H1 (cell line): ENCODE results near the gene GLYR1. TPM values are rescaled to one million over a fixed set of nuclear protein-coding genes. Genes with fewer than 3 reads are reported as not detected.

Experiments
- CTCF ChIA-PET: fragments of 300-600 bp; sonication (Branson Sonifier 250); formaldehyde crosslinking; loops from one replicate; lab custom pipeline; 2021; ENCODE audit not compliant: partially characterized antibody; lab: Charles Lee
- POLR2A ChIA-PET: fragments of 300-600 bp; sonication (Branson Sonifier 250); formaldehyde crosslinking; loops from one replicate; lab custom pipeline; 2021; ENCODE audit warnings: inconsistent platforms; ENCODE audit not compliant: partially characterized antibody; lab: Charles Lee
- DNase-seq, 2 experiments: peaks; one replicate each; pipeline versions ENCODE4 v3.0.0 to v3.0.0-alpha.2; 2010 to 2022; ENCODE audit warnings: low spot score in 2 of 2, low read depth in 1 of 2, mixed read lengths in 1 of 2
- FAIRE-seq: peaks from 2 replicates; lab custom pipeline; 2011; peaks lifted over from hg19 to GRCh38; lab: Jason Lieb, UNC
- H2AFZ ChIP-seq: 2 replicates; pipeline ENCODE4 v1.8.1; 2012; ENCODE audit warnings: low read length, inconsistent platforms
- H2AK5ac ChIP-seq: 2 replicates; pipeline ENCODE4 v1.6.1; 2013; ENCODE audit warnings: low read depth, low read length
- H2BK120ac ChIP-seq: replicated peaks from 2 replicates; pipeline ENCODE3; 2013; ENCODE audit warnings: low read depth, low read length, inconsistent platforms
- H2BK12ac ChIP-seq: 2 replicates; pipeline ENCODE4 v1.6.1; 2013; ENCODE audit warnings: low read depth, low read length
- H2BK15ac ChIP-seq: 2 replicates; pipeline ENCODE4 v1.6.1; 2013; ENCODE audit warnings: low read length
- H2BK20ac ChIP-seq: 2 replicates; pipeline ENCODE4 v1.6.1; 2013; ENCODE audit warnings: low read length
- H2BK5ac ChIP-seq: 2 replicates; pipeline ENCODE4 v1.6.1; 2013; ENCODE audit warnings: low read depth, low read length
- H3K14ac ChIP-seq: 2 replicates; pipeline ENCODE4 v1.6.1; 2013; ENCODE audit warnings: inconsistent platforms; ENCODE audit not compliant: insufficient read length
- H3K18ac ChIP-seq: 2 replicates; pipeline ENCODE4 v1.6.1; 2013; ENCODE audit warnings: low read length; ENCODE audit errors: extremely low read depth
- H3K23ac ChIP-seq: 2 replicates; pipeline ENCODE4 v1.6.1; 2013; ENCODE audit warnings: inconsistent platforms; ENCODE audit not compliant: insufficient read length
- H3K23me2 ChIP-seq: 2 replicates; pipeline ENCODE4 v1.6.1; 2013; ENCODE audit warnings: low read depth, low read length
- H3K27ac ChIP-seq: 2 replicates; pipeline ENCODE4 v1.6.1; 2011; ENCODE audit warnings: low read depth, low read length, inconsistent platforms
- H3K27me3 ChIP-seq, 4 experiments: replicated peaks in 1 of 4; 1 replicate in 1 of 4; 2 replicates in 3 of 4; pipeline versions ENCODE4 v1.6.1 to v1.8.1; 2011 to 2013; ENCODE audit warnings: low read length in 3 of 4, mild to moderate bottlenecking in 3 of 4, inconsistent platforms in 2 of 4, mixed read lengths in 2 of 4, moderate library complexity in 1 of 4; ENCODE audit not compliant: control insufficient read depth in 3 of 4, insufficient read depth in 3 of 4; ENCODE audit errors: extremely low read depth in 1 of 4
- H3K36me3 ChIP-seq, 4 experiments: 2 replicates each; pipeline versions ENCODE4 v1.6.1 to v1.8.1; 2011 to 2013; ENCODE audit warnings: mild to moderate bottlenecking in 4 of 4, low read length in 3 of 4, moderate library complexity in 2 of 4, control low read depth in 1 of 4, inconsistent platforms in 1 of 4; ENCODE audit not compliant: insufficient read depth in 4 of 4, control insufficient read depth in 2 of 4
- H3K4ac ChIP-seq: replicated peaks from 2 replicates; pipeline ENCODE3; 2013; ENCODE audit warnings: low read length, low read depth, mixed read lengths, inconsistent platforms; ENCODE audit not compliant: insufficient read length
- H3K4me1 ChIP-seq, 4 experiments: replicated peaks in 1 of 4; 1 replicate in 1 of 4; 2 replicates in 3 of 4; pipeline versions ENCODE4 v1.6.1 to v1.8.1; 2011 to 2013; ENCODE audit warnings: low read length in 3 of 4, inconsistent platforms in 2 of 4, mixed read lengths in 1 of 4; ENCODE audit not compliant: insufficient read depth in 4 of 4, control insufficient read depth in 3 of 4
- H3K4me2 ChIP-seq, 2 experiments: 2 replicates each; pipeline versions ENCODE4 v1.6.1 to v1.8.1; 2011 to 2013; ENCODE audit warnings: low read depth in 2 of 2, low read length in 2 of 2, control low read depth in 1 of 2, inconsistent platforms in 1 of 2, mild to moderate bottlenecking in 1 of 2; ENCODE audit not compliant: insufficient read depth in 1 of 2
- H3K4me3 ChIP-seq, 4 experiments: fragments of 200-600, 300-600 bp in 1 of 4; sonication (generic), shearing (Covaris generic), sonication (Bioruptor Twin) in 1 of 4; 2 replicates each; pipeline versions ENCODE4 v1.5.1 to v1.8.1; 2011 to 2016; ENCODE audit warnings: low read length in 4 of 4, low read depth in 3 of 4, control low read depth in 2 of 4, inconsistent platforms in 2 of 4, mild to moderate bottlenecking in 2 of 4, mixed read lengths in 1 of 4, moderate library complexity in 1 of 4; ENCODE audit not compliant: insufficient read depth in 2 of 4; ENCODE audit errors: extremely low read depth in 1 of 4
- H3K56ac ChIP-seq: replicated peaks from 2 replicates; pipeline ENCODE3; 2013; ENCODE audit warnings: low read depth, mild to moderate bottlenecking, mixed read lengths, low read length, inconsistent platforms; ENCODE audit not compliant: insufficient read length
- H3K79me1 ChIP-seq: 2 replicates; pipeline ENCODE4 v1.6.1; 2013; ENCODE audit warnings: low read depth, low read length, control low read depth
- H3K79me2 ChIP-seq, 2 experiments: 2 replicates each; pipeline versions ENCODE4 v1.6.1 to v1.8.1; 2012 to 2013; ENCODE audit warnings: low read length in 2 of 2, mild to moderate bottlenecking in 2 of 2, inconsistent platforms in 1 of 2; ENCODE audit not compliant: insufficient read depth in 2 of 2, control insufficient read depth in 1 of 2
- H3K9ac ChIP-seq, 4 experiments: replicated peaks in 1 of 4; 1 replicate in 1 of 4; 2 replicates in 3 of 4; pipeline versions ENCODE4 v1.6.1 to v1.8.1; 2011 to 2013; ENCODE audit warnings: low read depth in 3 of 4, low read length in 3 of 4, control low read depth in 2 of 4, mild to moderate bottlenecking in 2 of 4, moderate library complexity in 2 of 4, inconsistent platforms in 1 of 4; ENCODE audit errors: extremely low read depth in 1 of 4
- H3K9me3 ChIP-seq, 2 experiments: 2 replicates each; pipeline versions ENCODE4 v1.6.1 to v1.8.1; 2012 to 2013; ENCODE audit warnings: mild to moderate bottlenecking in 2 of 2, moderate library complexity in 2 of 2, control low read depth in 1 of 2, inconsistent platforms in 1 of 2, low read depth in 1 of 2, low read length in 1 of 2, mixed read lengths in 1 of 2; ENCODE audit not compliant: insufficient read depth in 2 of 2
- H4K20me1 ChIP-seq, 2 experiments: replicated peaks in 1 of 2; 2 replicates each; pipeline versions ENCODE3 to v1.8.1; 2011 to 2013; ENCODE audit warnings: inconsistent platforms in 2 of 2, low read length in 2 of 2, mild to moderate bottlenecking in 1 of 2; ENCODE audit not compliant: insufficient read depth in 2 of 2, control insufficient read depth in 1 of 2
- H4K5ac ChIP-seq: 2 replicates; pipeline ENCODE4 v1.6.1; 2013; ENCODE audit warnings: low read length, low read depth, mixed read lengths, inconsistent platforms; ENCODE audit not compliant: insufficient read length
- H4K8ac ChIP-seq: 2 replicates; pipeline ENCODE4 v1.8.0; 2013; ENCODE audit warnings: mild to moderate bottlenecking, moderate library complexity, low read length, inconsistent platforms; ENCODE audit not compliant: insufficient read depth; ENCODE audit errors: extremely low read depth
- H4K91ac ChIP-seq: replicated peaks from 2 replicates; pipeline ENCODE3; 2013; ENCODE audit warnings: low read length, mixed read lengths, inconsistent platforms; ENCODE audit not compliant: insufficient read length
- BACH1 ChIP-seq: IDR thresholded peaks from 2 replicates; pipeline ENCODE4 v1.6.1; 2012; ENCODE audit warnings: low read length, improper control_type of control experiment
- JUN ChIP-seq: IDR thresholded peaks from 2 replicates; pipeline ENCODE4 v1.6.1; 2011; ENCODE audit warnings: low read depth, mild to moderate bottlenecking, improper control_type of control experiment, low read length
- PHF8 ChIP-seq: fragments of 200-600 bp; sonication (generic); conservative IDR thresholded peaks from 2 replicates; pipeline ENCODE4 v1.7.1; 2012; ENCODE audit warnings: low read depth, mild to moderate bottlenecking, inconsistent platforms, low read length, moderate library complexity
- RBBP5 ChIP-seq: IDR thresholded peaks from 2 replicates; pipeline ENCODE4 v1.7.1; 2012; ENCODE audit warnings: low read depth, mild to moderate bottlenecking, inconsistent platforms, low read length, moderate library complexity, borderline replicate concordance
- SUZ12 ChIP-seq: fragments of 200-600 bp; sonication (generic); IDR thresholded peaks from 2 replicates; pipeline ENCODE4 v1.6.1; 2012; ENCODE audit warnings: mild to moderate bottlenecking, inconsistent platforms, low read length, moderate library complexity, mixed read lengths
- TAF1 ChIP-seq: IDR thresholded peaks from 2 replicates; pipeline ENCODE4 v1.6.1; 2011; ENCODE audit warnings: mild to moderate bottlenecking, low read depth, low read length
- TAF7 ChIP-seq: optimal IDR thresholded peaks from 2 replicates; pipeline ENCODE3; 2011; ENCODE audit warnings: low read depth, mild to moderate bottlenecking, inconsistent platforms, low read length, moderate library complexity, borderline replicate concordance
- ZNF274 ChIP-seq: IDR thresholded peaks from 2 replicates; pipeline ENCODE4 v1.7.0; 2012; ENCODE audit warnings: low read length, borderline replicate concordance; ENCODE audit errors: extremely low read depth
- WGBS, 2 experiments: shearing (Covaris generic) in 1 of 2; methylation state at CpG; one replicate each; pipeline versions ENCODE4 v1.1.6 to v1.1.7; 2013 to 2015; ENCODE audit warnings: low lambda C conversion rate in 2 of 2, mixed read lengths in 2 of 2, inconsistent platforms in 1 of 2, low coverage in 1 of 2, missing lambda C conversion rate in 1 of 2; ENCODE audit not compliant: insufficient replicate concordance in 2 of 2, insufficient coverage in 1 of 2, insufficient read length in 1 of 2; ENCODE audit errors: extremely low coverage in 1 of 2, missing lambda C conversion rate in 1 of 2; 5-methylcytosine and 5-hydroxymethylcytosine counted together
- polyA plus RNA-seq, 7 experiments: library from polyadenylated mRNA; depleted of rRNA in 3 of 7; stranded (reverse) in 5 of 7; unstranded in 2 of 7; fragments of >200 nt in 5 of 7; fragments of 200-250 nt in 2 of 7; gene quantifications; 1 replicate in 5 of 7; 2 replicates in 1 of 7; 4 replicates in 1 of 7; pipeline versions ENCODE4 v1.2.1 to v1.2.3, GENCODE V29; 2011 to 2013; ENCODE audit warnings: missing spikeins in 2 of 7, mixed read lengths in 2 of 7
- total RNA-seq: library from RNA; stranded (reverse); fragmentation: NEBNext Ultra II Directional; extraction: Animal tissue kit (Norgen Biotek cat#: 25700); gene quantifications from 2 replicates; pipeline ENCODE4 v1.2.1, GENCODE V29; 2021
- TF ChIP-seq, protein P1 (sequence below): IDR thresholded peaks from 2 replicates; pipeline ENCODE4 v1.6.1; 2012; ENCODE audit warnings: inconsistent platforms

GLYR1 gene
- total and polyA plus RNA-seq, 2 of the 8 experiments (the other 6 are each of a cell fraction or from before 2014, with no cell fraction given), result 50.2 to 115 TPM

DNA sequence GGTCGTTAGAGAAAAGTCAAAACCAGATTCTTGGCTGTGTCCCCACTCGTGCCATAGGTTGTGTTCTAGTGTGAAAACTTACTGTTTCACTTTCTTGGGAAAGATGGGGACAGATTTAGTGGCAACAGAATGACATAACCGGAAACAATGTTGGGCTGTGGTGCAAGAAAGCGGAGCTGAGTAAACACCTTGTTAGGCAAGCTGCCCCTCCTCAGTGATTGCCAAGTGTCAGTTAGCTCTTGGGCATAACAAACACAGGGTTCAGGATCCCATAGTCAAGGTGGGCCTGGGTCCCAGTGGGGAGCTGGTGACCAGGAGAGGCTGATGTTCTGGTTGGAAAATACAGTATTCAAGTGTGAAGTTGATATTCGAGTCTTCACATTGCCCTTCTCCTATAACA is 15.6 kb upstream of the GLYR1 start:
- Histone ChIP-seq H3K36me3 (peaks cover 24 to 52% (median 40%) of the 10 kb centered on the region in 4 experiments), H2BK5ac (no peak overlapping the region), H3K27ac (no peak overlapping the region), H4K20me1 (peaks cover 4 to 11% of the 10 kb centered on the region in 2 experiments), H2AFZ (no peak overlapping the region), H3K4me1 (no peaks in the 10 kb centered on the region), H2BK15ac (no peak overlapping the region), H3K23me2 (no peaks in the 10 kb centered on the region), H3K4me3 (no peak overlapping the region), H3K14ac (no peak overlapping the region), H3K9ac (no peak overlapping the region), H3K18ac (no peak overlapping the region), H2BK12ac (no peak overlapping the region), H3K27me3 (no peaks in the 10 kb centered on the region), H3K56ac (no peak overlapping the region), H3K4me2 (no peak overlapping the region), H2AK5ac (no peak overlapping the region), H4K8ac (no peak overlapping the region), H3K79me1 (peaks cover 5% of the 10 kb centered on the region), H2BK20ac (no peak overlapping the region), H3K23ac (no peak overlapping the region), H3K79me2 (peaks cover 0 to 44% of the 10 kb centered on the region in 2 experiments; a peak in 3 of 4 replicates), H3K9me3 (no peaks in the 10 kb centered on the region), H4K5ac (no peak overlapping the region), H3K4ac (no peak overlapping the region), H4K91ac (no peak overlapping the region), H2BK120ac (no peak overlapping the region)
- TF ChIP-seq RBBP5 (no peak), JUN (no peak), TAF1 (no peak), BACH1 (no peak), ZNF274 (no peak), PHF8 (no peak), TAF7 (no peak), SUZ12 (no peak)
- TF ChIP-seq, protein P1, sequence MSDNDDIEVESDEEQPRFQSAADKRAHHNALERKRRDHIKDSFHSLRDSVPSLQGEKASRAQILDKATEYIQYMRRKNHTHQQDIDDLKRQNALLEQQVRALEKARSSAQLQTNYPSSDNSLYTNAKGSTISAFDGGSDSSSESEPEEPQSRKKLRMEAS, result no peak
- DNase-seq (no peak), FAIRE-seq (no peak)
- ChIA-PET POLR2A (interaction anchor here (1.0 to 3.7 kb wide), 5 partner anchors 9 to 55 kb away, joined by 3 to 13 read pairs (median 4); no protein-coding TSS in a partner anchor), CTCF (interaction anchor here (0.6 to 1.7 kb wide), 7 partner anchors 13 to 195 kb away, joined by 3 to 4 read pairs (median 3); no protein-coding TSS in a partner anchor)
- 87% methylated on average over 5 of the region's 5 CpGs; no CpG with 5 or more reads in 1 of the 2 experiments for WGBS, 2 experiments
